Neural cell (in vitro differentiated cells): ENCODE measurements around the gene GRAMD1B. TPM values are rescaled to one million over a fixed set of nuclear protein-coding genes. Genes with fewer than 3 reads are reported as not detected.

ENCODE experiments used
- H2AFZ ChIP-seq: fragments of 200-600, 300-800 bp; sonication (generic), shearing (Covaris generic); 2 replicates; pipeline ENCODE4 v1.6.0; 2014; ENCODE audit warnings: low read depth, mild to moderate bottlenecking, antibody characterized with exemption, low read length, moderate library complexity
- H3F3A ChIP-seq: fragments of 200-600 bp; shearing (Covaris generic); 2 replicates; pipeline ENCODE4 v1.6.1; 2016; ENCODE audit warnings: mild to moderate bottlenecking, moderate library complexity, mixed read lengths, antibody characterized with exemption, low read length; ENCODE audit not compliant: insufficient read depth, poor library complexity, severe bottlenecking
- H3K27ac ChIP-seq: fragments of 200-600, 300-800 bp; sonication (generic), shearing (Covaris generic); 2 replicates; pipeline ENCODE4 v1.5.1; 2014; ENCODE audit warnings: mild to moderate bottlenecking, low read length, moderate library complexity
- H3K27me3 ChIP-seq: fragments of 300-800, 200-600 bp; sonication (generic), shearing (Covaris generic); 2 replicates; pipeline ENCODE4 v1.6.0; 2014; ENCODE audit warnings: mild to moderate bottlenecking, low read depth, low read length, moderate library complexity; ENCODE audit not compliant: insufficient read depth
- H3K36me3 ChIP-seq: fragments of 300-800, 200-600 bp; sonication (generic), shearing (Covaris generic); 2 replicates; pipeline ENCODE4 v1.5.1; 2014; ENCODE audit warnings: mild to moderate bottlenecking, antibody characterized with exemption, low read length, moderate library complexity; ENCODE audit not compliant: insufficient read depth
- H3K4me2 ChIP-seq: fragments of 300-800, 200-600 bp; sonication (generic), shearing (Covaris generic); 2 replicates; pipeline ENCODE4 v1.6.0; 2014; ENCODE audit warnings: mild to moderate bottlenecking, low read length
- H3K4me3 ChIP-seq: fragments of 300-800, 200-600 bp; sonication (generic), shearing (Covaris generic); 2 replicates; pipeline ENCODE4 v1.5.1; 2014; ENCODE audit warnings: mild to moderate bottlenecking, low read length, moderate library complexity
- H3K79me2 ChIP-seq: fragments of 200-600 bp; shearing (Covaris generic); replicated peaks from 2 replicates; pipeline ENCODE4 v1.6.0; 2014; ENCODE audit warnings: mild to moderate bottlenecking, low read length, moderate library complexity; ENCODE audit not compliant: insufficient read depth
- H3K9ac ChIP-seq: fragments of 300-800, 200-600 bp; sonication (generic), shearing (Covaris generic); 2 replicates; pipeline ENCODE4 v1.6.1; 2016; ENCODE audit warnings: mild to moderate bottlenecking, low read length, mixed read lengths
- H3K9me2 ChIP-seq: fragments of 200-600 bp; shearing (Covaris generic); 2 replicates; pipeline ENCODE4 v1.6.1; 2016; ENCODE audit warnings: mild to moderate bottlenecking, low read length, mixed read lengths; ENCODE audit not compliant: insufficient read depth
- H3K9me3 ChIP-seq: fragments of 200-600, 300-800 bp; sonication (generic), shearing (Covaris generic); 2 replicates; pipeline ENCODE4 v1.6.1; 2016; ENCODE audit warnings: mild to moderate bottlenecking, mixed run types, low read length, moderate library complexity, mixed read lengths
- H4K20me1 ChIP-seq: fragments of 200-600 bp; shearing (Covaris generic); 2 replicates; pipeline ENCODE4 v1.6.1; 2016; ENCODE audit warnings: mild to moderate bottlenecking, mixed run types; ENCODE audit not compliant: insufficient read depth
- EP300 ChIP-seq: fragments of 450-650 bp; conservative IDR thresholded peaks from 2 replicates; pipeline ENCODE4 v1.6.1; 2014; ENCODE audit warnings: antibody characterized with exemption, mild to moderate bottlenecking, moderate library complexity; ENCODE audit not compliant: poor library complexity, severe bottlenecking
- EZH2 ChIP-seq: fragments of 200-600, 300-800 bp; shearing (Covaris generic), sonication (generic); IDR thresholded peaks from 2 replicates; pipeline ENCODE4 v1.6.1; 2014; ENCODE audit warnings: antibody characterized with exemption, low read length, borderline replicate concordance, mild to moderate bottlenecking; ENCODE audit not compliant: insufficient read depth, poor library complexity, severe bottlenecking
- MXI1 ChIP-seq: fragments of 450-650 bp; conservative IDR thresholded peaks from 2 replicates; pipeline ENCODE4 v1.6.1; 2014; ENCODE audit warnings: antibody characterized with exemption, mild to moderate bottlenecking; ENCODE audit not compliant: poor library complexity, severe bottlenecking
- POLR2AphosphoS5 ChIP-seq: IDR thresholded peaks from 2 replicates; pipeline ENCODE4 v1.6.1; 2012
- RAD21 ChIP-seq: fragments of 450-650 bp; conservative IDR thresholded peaks from 2 replicates; pipeline ENCODE4 v1.6.1; 2014; ENCODE audit warnings: antibody characterized with exemption, mild to moderate bottlenecking, moderate library complexity
- SMC3 ChIP-seq: fragments of 450-650 bp; conservative IDR thresholded peaks from 2 replicates; pipeline ENCODE4 v1.6.1; 2014; ENCODE audit warnings: antibody characterized with exemption, mild to moderate bottlenecking, moderate library complexity; ENCODE audit not compliant: poor library complexity
- TAF1 ChIP-seq: IDR thresholded peaks from 2 replicates; pipeline ENCODE4 v1.6.1; 2012; ENCODE audit warnings: low read depth
- polyA plus RNA-seq: library from polyadenylated mRNA; depleted of rRNA; stranded (reverse); fragments of >200 nt; gene quantifications from 2 replicates; pipeline ENCODE4 v1.2.3, GENCODE V29; 2014
- TF ChIP-seq, protein P1 (sequence below): IDR thresholded peaks from 2 replicates; pipeline ENCODE4 v1.6.1; 2012; ENCODE audit warnings: borderline replicate concordance
- TF ChIP-seq, protein P2 (sequence below): fragments of 450-650 bp; IDR thresholded peaks from 2 replicates; pipeline ENCODE4 v1.5.1; 2014; ENCODE audit warnings: antibody characterized with exemption, mild to moderate bottlenecking, moderate library complexity; ENCODE audit not compliant: poor library complexity, severe bottlenecking

The GRAMD1B gene
- polyA plus RNA-seq, 1 donor from 2014 or later, result 1.5 TPM

DNA sequence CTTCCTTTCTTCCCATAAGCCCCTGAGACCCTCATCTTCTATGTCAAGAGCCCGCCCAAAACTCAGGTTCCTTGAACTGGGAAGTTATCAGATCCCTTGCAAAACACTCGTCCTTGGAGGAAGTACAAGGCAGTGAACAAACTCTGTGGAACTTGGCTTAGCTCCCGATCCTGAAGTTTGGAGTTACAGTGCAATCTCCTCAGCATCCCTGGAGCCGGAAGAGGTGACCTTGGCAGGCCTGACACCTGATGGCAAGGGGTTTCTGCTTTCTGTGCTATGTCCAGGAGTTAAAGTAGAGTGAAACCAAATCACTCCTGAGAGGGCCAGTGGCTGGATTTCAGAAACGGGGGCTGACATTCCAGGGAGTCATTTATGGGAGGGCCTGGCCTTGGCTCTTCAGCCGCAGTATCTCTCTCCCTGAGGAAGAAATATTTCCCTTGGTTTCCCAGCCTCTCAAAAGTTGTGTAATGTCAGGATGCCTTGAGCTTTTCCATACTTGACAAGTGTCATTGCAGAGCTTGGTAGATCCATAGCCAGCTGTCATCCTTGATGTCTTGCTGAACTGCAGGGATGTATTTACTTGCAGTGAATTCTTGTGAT, 1.9 kb upstream of the GRAMD1B start:
- Histone ChIP-seq H3K36me3 (no peaks in the 10 kb centered on the region), H3K27me3 (peaks cover 26% of the 10 kb centered on the region), H3K9me2 (no peaks in the 10 kb centered on the region), H3K79me2 (no peaks in the 10 kb centered on the region), H3K27ac (no peak overlapping the region), H3K9me3 (no peaks in the 10 kb centered on the region), H2AFZ (no peak overlapping the region), H3K9ac (no peak overlapping the region), H3F3A (no peaks in the 10 kb centered on the region), H3K4me2 (no peak overlapping the region), H4K20me1 (no peaks in the 10 kb centered on the region), H3K4me3 (no peak overlapping the region)
- TF ChIP-seq RAD21, result no peak
- TF ChIP-seq MXI1, result no peak
- TF ChIP-seq POLR2AphosphoS5, result no peak
- TF ChIP-seq TAF1, result no peak
- no peak for TF ChIP-seq EP300

DNA sequence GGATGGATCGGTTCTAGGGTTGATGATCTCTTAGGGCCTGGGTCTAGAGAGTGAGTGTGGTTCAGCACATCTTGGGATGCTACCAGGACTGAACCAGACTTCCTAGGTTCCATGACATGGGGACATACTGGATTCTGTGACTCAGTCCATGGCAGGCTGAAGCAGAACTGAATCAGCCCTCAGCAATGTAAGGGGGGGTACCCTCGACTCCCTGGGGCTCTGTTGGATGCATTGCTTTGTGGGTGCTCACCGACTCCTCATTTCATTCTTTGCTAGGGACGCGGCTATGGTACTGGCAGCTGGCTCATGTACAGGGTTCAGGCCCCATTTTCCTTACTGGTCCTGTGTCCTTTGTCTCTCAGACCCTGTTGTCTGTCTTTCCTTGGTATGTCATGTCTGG, 733 bp upstream of the GRAMD1B start:
- Histone ChIP-seq H3K4me2 (no peak overlapping the region), H3K9me3 (no peaks in the 10 kb centered on the region), H3K27ac (no peak overlapping the region), H3K4me3 (peak overlapping the region; percentile 76), H3K9ac (no peak overlapping the region), H2AFZ (no peak overlapping the region), H3F3A (no peaks in the 10 kb centered on the region), H3K27me3 (peaks cover 26% of the 10 kb centered on the region), H3K79me2 (no peaks in the 10 kb centered on the region), H4K20me1 (no peaks in the 10 kb centered on the region), H3K36me3 (no peaks in the 10 kb centered on the region), H3K9me2 (no peaks in the 10 kb centered on the region)
- TF ChIP-seq MXI1, result no peak
- no peak for TF ChIP-seq SMC3
- TF ChIP-seq EZH2, result no peak
- TF ChIP-seq, protein P1, sequence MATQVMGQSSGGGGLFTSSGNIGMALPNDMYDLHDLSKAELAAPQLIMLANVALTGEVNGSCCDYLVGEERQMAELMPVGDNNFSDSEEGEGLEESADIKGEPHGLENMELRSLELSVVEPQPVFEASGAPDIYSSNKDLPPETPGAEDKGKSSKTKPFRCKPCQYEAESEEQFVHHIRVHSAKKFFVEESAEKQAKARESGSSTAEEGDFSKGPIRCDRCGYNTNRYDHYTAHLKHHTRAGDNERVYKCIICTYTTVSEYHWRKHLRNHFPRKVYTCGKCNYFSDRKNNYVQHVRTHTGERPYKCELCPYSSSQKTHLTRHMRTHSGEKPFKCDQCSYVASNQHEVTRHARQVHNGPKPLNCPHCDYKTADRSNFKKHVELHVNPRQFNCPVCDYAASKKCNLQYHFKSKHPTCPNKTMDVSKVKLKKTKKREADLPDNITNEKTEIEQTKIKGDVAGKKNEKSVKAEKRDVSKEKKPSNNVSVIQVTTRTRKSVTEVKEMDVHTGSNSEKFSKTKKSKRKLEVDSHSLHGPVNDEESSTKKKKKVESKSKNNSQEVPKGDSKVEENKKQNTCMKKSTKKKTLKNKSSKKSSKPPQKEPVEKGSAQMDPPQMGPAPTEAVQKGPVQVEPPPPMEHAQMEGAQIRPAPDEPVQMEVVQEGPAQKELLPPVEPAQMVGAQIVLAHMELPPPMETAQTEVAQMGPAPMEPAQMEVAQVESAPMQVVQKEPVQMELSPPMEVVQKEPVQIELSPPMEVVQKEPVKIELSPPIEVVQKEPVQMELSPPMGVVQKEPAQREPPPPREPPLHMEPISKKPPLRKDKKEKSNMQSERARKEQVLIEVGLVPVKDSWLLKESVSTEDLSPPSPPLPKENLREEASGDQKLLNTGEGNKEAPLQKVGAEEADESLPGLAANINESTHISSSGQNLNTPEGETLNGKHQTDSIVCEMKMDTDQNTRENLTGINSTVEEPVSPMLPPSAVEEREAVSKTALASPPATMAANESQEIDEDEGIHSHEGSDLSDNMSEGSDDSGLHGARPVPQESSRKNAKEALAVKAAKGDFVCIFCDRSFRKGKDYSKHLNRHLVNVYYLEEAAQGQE, result no peak
- TF ChIP-seq, protein P2, sequence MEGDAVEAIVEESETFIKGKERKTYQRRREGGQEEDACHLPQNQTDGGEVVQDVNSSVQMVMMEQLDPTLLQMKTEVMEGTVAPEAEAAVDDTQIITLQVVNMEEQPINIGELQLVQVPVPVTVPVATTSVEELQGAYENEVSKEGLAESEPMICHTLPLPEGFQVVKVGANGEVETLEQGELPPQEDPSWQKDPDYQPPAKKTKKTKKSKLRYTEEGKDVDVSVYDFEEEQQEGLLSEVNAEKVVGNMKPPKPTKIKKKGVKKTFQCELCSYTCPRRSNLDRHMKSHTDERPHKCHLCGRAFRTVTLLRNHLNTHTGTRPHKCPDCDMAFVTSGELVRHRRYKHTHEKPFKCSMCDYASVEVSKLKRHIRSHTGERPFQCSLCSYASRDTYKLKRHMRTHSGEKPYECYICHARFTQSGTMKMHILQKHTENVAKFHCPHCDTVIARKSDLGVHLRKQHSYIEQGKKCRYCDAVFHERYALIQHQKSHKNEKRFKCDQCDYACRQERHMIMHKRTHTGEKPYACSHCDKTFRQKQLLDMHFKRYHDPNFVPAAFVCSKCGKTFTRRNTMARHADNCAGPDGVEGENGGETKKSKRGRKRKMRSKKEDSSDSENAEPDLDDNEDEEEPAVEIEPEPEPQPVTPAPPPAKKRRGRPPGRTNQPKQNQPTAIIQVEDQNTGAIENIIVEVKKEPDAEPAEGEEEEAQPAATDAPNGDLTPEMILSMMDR, result no peak
- TF ChIP-seq EP300, result no peak
- TF ChIP-seq POLR2AphosphoS5, result no peak
- TF ChIP-seq RAD21, result no peak
- TF ChIP-seq TAF1, result no peak
